Lung (tissue), 12 donors: ENCODE data around the gene MRPS17. TPM values are rescaled to one million over a fixed set of nuclear protein-coding genes. Genes with fewer than 3 reads are reported as not detected.
"Not testable (repeated sequence)": the region's sequence is repeated elsewhere in the genome, so short reads cannot be mapped to it uniquely, and the experiment has no call there.

Source experiments
- ATAC-seq: fragments of 200-7000 bp; cut with Tn5 transposase; one replicate; pipeline ENCODE4 v1.9.1; 2020; ENCODE audit warnings: moderate number of reproducible peaks; ENCODE audit not compliant: insufficient read depth, low FRiP score
- DNase-seq, 3 donors: peaks; one replicate each; pipeline ENCODE4 v3.0.0-alpha.2; 2013 to 2017
- H3K27ac ChIP-seq, 2 donors: one replicate each; pipeline ENCODE4 v1.5.1; 2013; ENCODE audit warnings: mild to moderate bottlenecking in 2 of 2, moderate library complexity in 2 of 2, control low read depth in 1 of 2, inconsistent platforms in 1 of 2, low read depth in 1 of 2, low read length in 1 of 2
- H3K27me3 ChIP-seq, 3 donors: one replicate each; pipeline ENCODE4 v1.5.1; 2013; ENCODE audit warnings: low read length in 2 of 3; ENCODE audit not compliant: control insufficient read depth in 3 of 3, insufficient read depth in 3 of 3
- H3K36me3 ChIP-seq, 4 donors: one replicate each; pipeline ENCODE4 v1.5.1; 2013; ENCODE audit warnings: low read length in 4 of 4, mild to moderate bottlenecking in 1 of 4, moderate library complexity in 1 of 4; ENCODE audit not compliant: control insufficient read depth in 4 of 4, insufficient read depth in 4 of 4
- H3K4me1 ChIP-seq, 5 donors: one replicate each; pipeline ENCODE4 v1.5.1; 2013; ENCODE audit warnings: low read length in 5 of 5, mild to moderate bottlenecking in 2 of 5, moderate library complexity in 1 of 5; ENCODE audit not compliant: control insufficient read depth in 5 of 5, insufficient read depth in 5 of 5
- H3K4me3 ChIP-seq: one replicate; pipeline ENCODE4 v1.5.1; 2013; ENCODE audit warnings: mild to moderate bottlenecking, control low read depth, moderate library complexity
- H3K9ac ChIP-seq, 2 donors: one replicate each; pipeline ENCODE4 v1.5.1; 2013; ENCODE audit warnings: low read length in 2 of 2, control low read depth in 1 of 2; ENCODE audit not compliant: insufficient read depth in 1 of 2
- H3K9me3 ChIP-seq, 4 donors: one replicate each; pipeline ENCODE4 v1.5.1; 2013; ENCODE audit warnings: low read length in 3 of 4, mild to moderate bottlenecking in 1 of 4, moderate library complexity in 1 of 4; ENCODE audit not compliant: control insufficient read depth in 4 of 4, insufficient read depth in 3 of 4
- CTCF ChIP-seq: IDR thresholded peaks from 2 replicates; pipeline ENCODE4 v1.5.1; 2012; ENCODE audit warnings: mild to moderate bottlenecking; ENCODE audit errors: control extremely low read depth, extremely low read depth
- WGBS, 2 donors: extraction: QIAGEN DNeasy Blood & Tissue Kit; methylation state at CpG; one replicate each; pipeline ENCODE4 v1.1.7; 2013; 5-methylcytosine and 5-hydroxymethylcytosine counted together
- polyA plus RNA-seq, 2 donors: library from polyadenylated mRNA; stranded (reverse); fragments of 200-250 nt; gene quantifications; one replicate each; pipeline ENCODE4 v1.2.1, GENCODE V29; 2013
- total RNA-seq, 2 donors: library from RNA; depleted of rRNA in 1 of 2; stranded (reverse); fragments of >200 nt in 1 of 2; gene quantifications; one replicate each; pipeline ENCODE4 v1.2.1, GENCODE V29; 2014 to 2021
- donor health status: control.
- donor health status: control.
- donor health status: Bipolar disorder and iron deficiency.
- donor health status: healthy.
- donor health status: DM: yes; HTN: yes; CAD: no.

The MRPS17 gene
- total and polyA plus RNA-seq, 4 donors, result 6.4 to 14.8 (median 12.6) TPM

DNA sequence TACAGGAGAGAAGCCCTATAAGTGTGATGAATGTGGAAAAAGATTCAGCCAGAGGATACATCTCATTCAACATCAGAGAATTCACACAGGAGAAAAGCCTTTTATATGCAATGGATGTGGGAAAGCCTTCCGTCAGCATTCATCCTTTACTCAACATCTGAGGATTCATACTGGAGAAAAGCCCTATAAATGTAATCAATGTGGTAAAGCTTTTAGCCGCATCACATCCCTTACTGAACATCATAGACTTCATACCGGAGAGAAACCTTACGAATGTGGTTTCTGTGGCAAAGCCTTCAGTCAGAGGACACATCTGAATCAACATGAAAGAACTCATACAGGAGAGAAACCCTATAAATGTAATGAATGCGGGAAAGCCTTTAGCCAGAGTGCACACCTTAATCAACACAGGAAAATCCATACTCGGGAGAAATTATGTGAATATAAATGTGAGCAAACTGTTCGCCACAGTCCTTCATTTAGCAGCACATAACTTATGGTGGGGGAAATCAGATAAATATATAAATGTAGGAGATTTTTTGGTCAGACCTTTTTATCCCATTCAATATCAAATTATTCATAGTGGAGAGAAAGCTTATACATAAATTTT, 12.1 kb upstream of the MRPS17 start:
- Histone ChIP-seq H3K27ac (no peak overlapping the region), H3K27me3 (no peaks in the 10 kb centered on the region), H3K9me3 (peaks cover 2 to 34% (median 24%) of the 10 kb centered on the region in 4 donors), H3K4me1 (no peaks in the 10 kb centered on the region), H3K4me3 (no peak overlapping the region), H3K9ac (no peak overlapping the region), H3K36me3 (peaks cover 0 to 21% (median 14%) of the 10 kb centered on the region in 4 donors)
- 90% methylated on average over 7 of the region's 7 CpGs for WGBS, 2 donors
- TF ChIP-seq CTCF, result no peak
- DNase-seq, result no peak
- ATAC-seq, result no peak

DNA sequence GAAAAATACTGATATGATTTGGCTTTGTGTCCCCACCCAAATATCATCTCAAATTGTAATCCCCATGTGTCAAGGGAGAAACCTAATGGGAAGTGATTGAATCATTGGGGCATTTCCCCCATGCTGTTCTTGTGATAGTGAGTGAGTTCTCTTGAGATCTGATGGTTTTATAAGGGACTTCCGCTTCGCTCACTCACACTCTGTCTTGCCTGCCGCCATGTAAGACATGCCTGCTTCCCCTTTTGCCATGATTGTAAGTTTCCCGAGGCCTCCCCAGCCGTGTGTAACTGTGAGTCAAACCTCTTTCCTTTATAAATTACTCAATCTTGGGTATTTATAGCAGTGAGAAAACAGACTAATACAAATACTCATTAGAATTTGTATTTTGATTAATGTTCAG, 5.1 kb upstream of the MRPS17 start:
- Histone ChIP-seq H3K9ac (no peak overlapping the region), H3K27ac (no peak overlapping the region), H3K27me3 (no peaks in the 10 kb centered on the region), H3K4me3 (no peak overlapping the region), H3K36me3 (no peaks in the 10 kb centered on the region), H3K9me3 (peaks cover 0 to 12% (median 3%) of the 10 kb centered on the region in 4 donors), H3K4me1 (no peaks in the 10 kb centered on the region)
- ATAC-seq (no peak), DNase-seq (no peak)
- 78 to 83% methylated on average over 5 of the region's 5 CpGs for WGBS, 2 donors
- TF ChIP-seq CTCF, result no peak

DNA sequence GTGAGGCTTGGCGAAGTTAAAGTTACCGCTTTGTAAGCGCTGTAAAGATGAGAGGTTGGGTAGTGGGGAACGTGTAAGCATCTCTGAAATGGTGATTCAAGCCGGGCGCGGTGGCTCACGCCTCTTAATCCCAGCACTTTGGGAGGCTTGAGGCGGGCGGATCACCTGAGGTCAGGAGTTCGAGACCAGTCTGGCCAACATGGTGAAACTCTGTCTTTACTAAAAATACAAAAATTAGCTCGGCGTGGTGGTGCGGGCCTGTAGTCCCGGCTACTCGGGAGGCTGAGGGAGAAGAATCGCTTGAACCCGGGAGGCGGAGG, 635 bp downstream of the MRPS17 start:
- H3K27me3 ChIP-seq, H3K4me1 ChIP-seq, H3K9me3 ChIP-seq, ATAC-seq, H3K36me3 ChIP-seq: not testable (repeated sequence)
- peak overlapping the region; percentile 65 for H3K4me3 ChIP-seq
- H3K9ac ChIP-seq, result peak overlapping the region; percentile 50 to 96
- WGBS, 2 donors, result 37 to 39% methylated on average over 19 of the region's 19 CpGs
- DNase-seq, result peak in 1 of 3 donors; percentile 20
- H3K27ac ChIP-seq, result peak overlapping the region; percentile 71 to 76

DNA sequence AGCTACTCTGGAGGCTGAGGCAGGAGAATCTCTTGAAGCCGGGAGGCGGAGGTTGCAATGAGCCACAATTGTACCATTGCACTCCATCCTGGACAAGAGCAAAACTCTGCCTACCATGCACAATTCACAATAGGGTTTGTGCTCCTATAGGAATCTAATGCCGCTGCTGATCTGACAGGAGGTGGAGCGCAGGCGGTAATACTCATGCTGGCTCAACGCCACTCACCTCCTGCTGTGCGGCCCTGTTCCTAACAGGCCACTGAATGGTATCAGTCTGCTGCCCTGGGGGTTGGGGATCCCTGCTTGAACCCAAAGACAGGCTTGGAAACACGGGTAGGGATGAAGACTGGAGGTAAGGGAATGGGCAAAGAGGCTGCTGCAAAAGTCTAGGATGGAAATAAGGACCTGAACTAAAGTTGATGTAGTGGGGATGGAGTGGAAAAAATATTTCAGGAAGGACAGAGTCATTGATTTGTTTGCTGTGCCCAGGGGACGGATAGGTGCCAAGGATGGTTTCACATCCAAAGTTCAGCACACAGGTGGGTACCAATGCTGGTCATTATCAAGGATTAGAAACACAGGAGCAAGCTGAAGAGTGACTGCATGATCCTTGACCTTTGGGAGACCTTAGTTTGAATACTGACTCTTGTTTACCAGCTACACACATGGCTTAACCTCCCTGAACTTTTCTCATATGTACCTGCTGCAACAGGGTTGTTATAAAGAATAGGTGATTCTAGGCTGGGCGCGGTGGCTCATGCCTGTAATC, 2.2 kb downstream of the MRPS17 start:
- 91 to 94% methylated on average over 11 of the region's 11 CpGs for WGBS, 2 donors
- no peak overlapping the region for H3K27ac ChIP-seq
- no peak overlapping the region for H3K9ac ChIP-seq
- no peaks in the 10 kb centered on the region for H3K27me3 ChIP-seq
- no peaks in the 10 kb centered on the region for H3K4me1 ChIP-seq
- ATAC-seq (no peak), DNase-seq (no peak)
- H3K36me3 ChIP-seq, result peaks cover 0 to 8% (median 4%) of the 10 kb centered on the region in 4 donors
- TF ChIP-seq CTCF, result no peak
- H3K9me3 ChIP-seq, result no peaks in the 10 kb centered on the region
- no peak overlapping the region for H3K4me3 ChIP-seq
